GM23338 (cell line): Measurements from ENCODE around the gene CFAP77. TPM values are rescaled to one million over a fixed set of nuclear protein-coding genes. Genes with fewer than 3 reads are reported as not detected.

Source experiments
- ATAC-seq: fragments of 200-7000 bp; cut with Tn5 transposase; 3 replicates; pipeline ENCODE4 v1.9.1; 2020
- DNase-seq: peaks from one replicate; pipeline ENCODE4 v3.0.0-alpha.2; 2015; ENCODE audit warnings: low spot score
- H2AFZ ChIP-seq: fragments of 200-600 bp; sonication (generic); 2 replicates; pipeline ENCODE4 v1.8.0; 2016; ENCODE audit warnings: antibody characterized with exemption, mild to moderate bottlenecking, moderate library complexity
- H3F3A ChIP-seq: fragments of 200-600 bp; sonication (generic); replicated peaks from 2 replicates; pipeline ENCODE4 v1.8.0; 2017; ENCODE audit warnings: antibody characterized with exemption, mixed run types, low read depth
- H3K27ac ChIP-seq: fragments of 200-600 bp; sonication (generic); 2 replicates; pipeline ENCODE4 v1.6.1; 2016; ENCODE audit warnings: low read depth
- H3K27me3 ChIP-seq: fragments of 200-600 bp; sonication (generic); 2 replicates; pipeline ENCODE4 v1.8.0; 2016; ENCODE audit warnings: mild to moderate bottlenecking, mixed run types, moderate library complexity; ENCODE audit not compliant: insufficient read depth
- H3K36me3 ChIP-seq: fragments of 200-600 bp; sonication (generic); 2 replicates; pipeline ENCODE4 v1.8.0; 2016; ENCODE audit warnings: mild to moderate bottlenecking; ENCODE audit not compliant: insufficient read depth
- H3K4me1 ChIP-seq: fragments of 200-600 bp; sonication (generic); 2 replicates; pipeline ENCODE4 v1.8.0; 2016; ENCODE audit warnings: mild to moderate bottlenecking, moderate library complexity; ENCODE audit not compliant: insufficient read depth
- H3K4me2 ChIP-seq: fragments of 200-600 bp; sonication (generic); 2 replicates; pipeline ENCODE4 v1.7.1; 2017; ENCODE audit warnings: mixed run types
- H3K4me3 ChIP-seq: fragments of 200-600 bp; sonication (generic); 2 replicates; pipeline ENCODE4 v1.6.1; 2016; ENCODE audit warnings: mixed run types
- H3K79me2 ChIP-seq: fragments of 200-600 bp; sonication (generic); replicated peaks from 2 replicates; pipeline ENCODE4 v1.8.0; 2017; ENCODE audit warnings: mild to moderate bottlenecking; ENCODE audit not compliant: insufficient read depth
- H3K9me2 ChIP-seq: fragments of 200-600 bp; sonication (generic); 2 replicates; pipeline ENCODE4 v1.8.0; 2017; ENCODE audit not compliant: insufficient read depth
- H4K20me1 ChIP-seq: fragments of 200-600 bp; sonication (generic); replicated peaks from 2 replicates; pipeline ENCODE4 v1.8.0; 2017; ENCODE audit warnings: mild to moderate bottlenecking; ENCODE audit not compliant: insufficient read depth
- H3K27ac Mint-ChIP-seq: 2 replicates; pipeline ENCODE4 v1.8.0; 2020; ENCODE audit warnings: inconsistent platforms, mild to moderate bottlenecking, moderate library complexity, mixed read lengths
- H3K27me3 Mint-ChIP-seq: 3 replicates; pipeline ENCODE4 v1.8.0; 2022; ENCODE audit warnings: low read depth, mild to moderate bottlenecking, moderate library complexity, mixed read lengths, inconsistent platforms; ENCODE audit not compliant: insufficient read depth, poor library complexity
- H3K36me3 Mint-ChIP-seq: 3 replicates; pipeline ENCODE4 v1.8.0; 2021; ENCODE audit warnings: low read depth, mild to moderate bottlenecking, inconsistent platforms, moderate library complexity, mixed read lengths
- H3K4me1 Mint-ChIP-seq: 3 replicates; pipeline ENCODE4 v1.8.0; 2020; ENCODE audit warnings: mild to moderate bottlenecking, inconsistent platforms, mixed read lengths
- H3K4me3 Mint-ChIP-seq: 3 replicates; pipeline ENCODE4 v1.8.0; 2021; ENCODE audit warnings: moderate library complexity, mild to moderate bottlenecking, inconsistent platforms, mixed read lengths
- H3K9me3 Mint-ChIP-seq: 3 replicates; pipeline ENCODE4 v1.8.0; 2020; ENCODE audit warnings: moderate library complexity, mild to moderate bottlenecking, inconsistent platforms, mixed read lengths
- CREB1 ChIP-seq: fragments of 250-450 bp; sonication (Bioruptor Pico); IDR thresholded peaks from 2 replicates; pipeline ENCODE4 v1.5.0; 2020; ENCODE audit warnings: low read depth, mild to moderate bottlenecking, moderate library complexity
- EZH2 ChIP-seq: fragments of 200-600 bp; sonication (generic); IDR thresholded peaks from one replicate; pipeline ENCODE4 v1.8.0; 2017; ENCODE audit warnings: antibody characterized with exemption, mild to moderate bottlenecking, low read depth; ENCODE audit not compliant: unreplicated experiment
- EZH2phosphoT487 ChIP-seq: fragments of 200-600 bp; sonication (generic); IDR thresholded peaks from one replicate; pipeline ENCODE4 v1.8.1; 2018; ENCODE audit warnings: antibody characterized with exemption; ENCODE audit not compliant: unreplicated experiment
- JUNB ChIP-seq: IDR thresholded peaks from one replicate; pipeline ENCODE4 v1.6.1; 2016; ENCODE audit warnings: antibody characterized with exemption; ENCODE audit not compliant: unreplicated experiment
- NANOG ChIP-seq: IDR thresholded peaks from 2 replicates; pipeline ENCODE4 v1.6.1; 2016; ENCODE audit warnings: antibody characterized with exemption, borderline replicate concordance
- POLR2AphosphoS5 ChIP-seq: IDR thresholded peaks from 2 replicates; pipeline ENCODE4 v1.6.1; 2016; ENCODE audit warnings: antibody characterized with exemption, low read depth
- STAT1 ChIP-seq: IDR thresholded peaks from one replicate; pipeline ENCODE4 v1.6.1; 2016; ENCODE audit warnings: antibody characterized with exemption; ENCODE audit not compliant: unreplicated experiment
- ZNF114 ChIP-seq: fragments of 250-450 bp; sonication (Bioruptor Pico); IDR thresholded peaks from 2 replicates; pipeline ENCODE4 v1.5.0; 2020; ENCODE audit warnings: mild to moderate bottlenecking, moderate library complexity
- ZNF331 ChIP-seq: fragments of 250-450 bp; sonication (Bioruptor Pico); IDR thresholded peaks from 2 replicates; pipeline ENCODE4 v1.5.0; 2020; ENCODE audit warnings: low read depth, mild to moderate bottlenecking, moderate library complexity
- polyA plus RNA-seq: library from polyadenylated mRNA; unstranded; fragments of >200 nt; fragmentation: Nextera tagmentation; extraction: Ambion mirVana; gene quantifications from 2 replicates; pipeline ENCODE4 v1.2.1, GENCODE V29; 2016
- total RNA-seq: library from RNA; depleted of rRNA; stranded (reverse); fragments of >200 nt; shearing (Covaris generic); gene quantifications from 2 replicates; pipeline ENCODE4 v1.2.3, GENCODE V29; 2014
- TF ChIP-seq, protein P1 (sequence below): IDR thresholded peaks from 2 replicates; pipeline ENCODE4 v1.6.1; 2016; ENCODE audit warnings: antibody characterized with exemption
- TF ChIP-seq, protein P2 (sequence below), 2 experiments: fragments of 200-600 bp in 1 of 2; sonication (generic) in 1 of 2; conservative IDR thresholded peaks; 2 replicates each; pipeline versions ENCODE4 v1.5.1 to v1.6.1; 2016 to 2017; ENCODE audit warnings: antibody characterized with exemption in 2 of 2, low read depth in 2 of 2, mild to moderate bottlenecking in 2 of 2, moderate library complexity in 1 of 2
- TF ChIP-seq, protein P3 (sequence below): fragments of 250-450 bp; sonication (Bioruptor Pico); IDR thresholded peaks from 2 replicates; pipeline ENCODE4 v1.5.0; 2020; ENCODE audit warnings: mild to moderate bottlenecking, moderate library complexity
- TF ChIP-seq, protein P4 (sequence below): IDR thresholded peaks from one replicate; pipeline ENCODE4 v1.6.1; 2018; ENCODE audit warnings: antibody characterized with exemption; ENCODE audit not compliant: unreplicated experiment

Gene CFAP77
- total and polyA plus RNA-seq, 2 experiments from 2014 or later = 0.97 to 1.3 TPM

DNA sequence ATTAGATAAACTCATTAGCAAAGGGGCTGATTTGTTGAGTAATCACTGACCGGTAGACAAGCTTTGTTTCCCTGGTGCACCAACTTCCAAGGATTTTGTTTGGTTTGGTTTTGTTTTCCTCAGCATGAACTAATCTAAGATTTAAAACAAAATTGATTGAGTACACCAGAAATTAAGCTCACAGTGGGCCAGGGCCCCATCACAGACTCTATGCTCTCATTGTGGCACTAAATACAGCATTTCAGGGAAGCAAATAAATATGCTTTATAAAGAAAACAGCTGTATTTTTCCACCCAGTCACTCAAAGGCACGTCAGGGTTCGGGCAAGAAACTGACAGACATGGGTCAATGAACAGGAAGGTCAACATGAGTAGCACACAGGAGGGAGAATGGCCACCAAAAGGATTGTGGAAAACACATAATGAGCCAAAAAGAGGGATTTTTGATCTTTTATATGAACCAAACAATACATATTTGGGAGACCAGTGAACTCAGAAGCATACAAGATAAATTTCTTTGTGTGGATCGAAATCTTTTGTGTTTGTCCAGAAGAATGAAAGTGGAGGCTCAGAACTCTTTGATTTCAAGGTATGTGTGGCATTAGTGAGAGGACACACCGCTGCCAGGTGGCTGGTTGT, 8.8 kb downstream of the CFAP77 start:
- no peaks in the 10 kb centered on the region for H3K79me2 ChIP-seq
- no peaks in the 10 kb centered on the region for H3K36me3 ChIP-seq
- no peak overlapping the region for H3K27ac ChIP-seq
- Mint-ChIP-seq H3K4me1 (peaks cover 22% of the 10 kb centered on the region), H3K36me3 (no peaks in the 10 kb centered on the region), H3K27ac (no peak overlapping the region), H3K4me3 (no peak overlapping the region), H3K9me3 (no peaks in the 10 kb centered on the region), H3K27me3 (peaks cover 14% of the 10 kb centered on the region)
- TF ChIP-seq NANOG = no peak
- no peak for TF ChIP-seq POLR2AphosphoS5
- TF ChIP-seq, protein P1, sequence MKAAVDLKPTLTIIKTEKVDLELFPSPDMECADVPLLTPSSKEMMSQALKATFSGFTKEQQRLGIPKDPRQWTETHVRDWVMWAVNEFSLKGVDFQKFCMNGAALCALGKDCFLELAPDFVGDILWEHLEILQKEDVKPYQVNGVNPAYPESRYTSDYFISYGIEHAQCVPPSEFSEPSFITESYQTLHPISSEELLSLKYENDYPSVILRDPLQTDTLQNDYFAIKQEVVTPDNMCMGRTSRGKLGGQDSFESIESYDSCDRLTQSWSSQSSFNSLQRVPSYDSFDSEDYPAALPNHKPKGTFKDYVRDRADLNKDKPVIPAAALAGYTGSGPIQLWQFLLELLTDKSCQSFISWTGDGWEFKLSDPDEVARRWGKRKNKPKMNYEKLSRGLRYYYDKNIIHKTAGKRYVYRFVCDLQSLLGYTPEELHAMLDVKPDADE = no peak
- no peak for TF ChIP-seq EZH2phosphoT487
- no peak for TF ChIP-seq EZH2
- TF ChIP-seq CREB1 = no peak
- no peak for TF ChIP-seq ZNF331 (CRISPR knock-in tag)
- TF ChIP-seq, protein P2, sequence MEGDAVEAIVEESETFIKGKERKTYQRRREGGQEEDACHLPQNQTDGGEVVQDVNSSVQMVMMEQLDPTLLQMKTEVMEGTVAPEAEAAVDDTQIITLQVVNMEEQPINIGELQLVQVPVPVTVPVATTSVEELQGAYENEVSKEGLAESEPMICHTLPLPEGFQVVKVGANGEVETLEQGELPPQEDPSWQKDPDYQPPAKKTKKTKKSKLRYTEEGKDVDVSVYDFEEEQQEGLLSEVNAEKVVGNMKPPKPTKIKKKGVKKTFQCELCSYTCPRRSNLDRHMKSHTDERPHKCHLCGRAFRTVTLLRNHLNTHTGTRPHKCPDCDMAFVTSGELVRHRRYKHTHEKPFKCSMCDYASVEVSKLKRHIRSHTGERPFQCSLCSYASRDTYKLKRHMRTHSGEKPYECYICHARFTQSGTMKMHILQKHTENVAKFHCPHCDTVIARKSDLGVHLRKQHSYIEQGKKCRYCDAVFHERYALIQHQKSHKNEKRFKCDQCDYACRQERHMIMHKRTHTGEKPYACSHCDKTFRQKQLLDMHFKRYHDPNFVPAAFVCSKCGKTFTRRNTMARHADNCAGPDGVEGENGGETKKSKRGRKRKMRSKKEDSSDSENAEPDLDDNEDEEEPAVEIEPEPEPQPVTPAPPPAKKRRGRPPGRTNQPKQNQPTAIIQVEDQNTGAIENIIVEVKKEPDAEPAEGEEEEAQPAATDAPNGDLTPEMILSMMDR (conservative IDR thresholded peaks at IDR 0.05; ENCODE audit: low read depth in 2 of 2) = no peak
- no peak for TF ChIP-seq STAT1
- TF ChIP-seq, protein P3, sequence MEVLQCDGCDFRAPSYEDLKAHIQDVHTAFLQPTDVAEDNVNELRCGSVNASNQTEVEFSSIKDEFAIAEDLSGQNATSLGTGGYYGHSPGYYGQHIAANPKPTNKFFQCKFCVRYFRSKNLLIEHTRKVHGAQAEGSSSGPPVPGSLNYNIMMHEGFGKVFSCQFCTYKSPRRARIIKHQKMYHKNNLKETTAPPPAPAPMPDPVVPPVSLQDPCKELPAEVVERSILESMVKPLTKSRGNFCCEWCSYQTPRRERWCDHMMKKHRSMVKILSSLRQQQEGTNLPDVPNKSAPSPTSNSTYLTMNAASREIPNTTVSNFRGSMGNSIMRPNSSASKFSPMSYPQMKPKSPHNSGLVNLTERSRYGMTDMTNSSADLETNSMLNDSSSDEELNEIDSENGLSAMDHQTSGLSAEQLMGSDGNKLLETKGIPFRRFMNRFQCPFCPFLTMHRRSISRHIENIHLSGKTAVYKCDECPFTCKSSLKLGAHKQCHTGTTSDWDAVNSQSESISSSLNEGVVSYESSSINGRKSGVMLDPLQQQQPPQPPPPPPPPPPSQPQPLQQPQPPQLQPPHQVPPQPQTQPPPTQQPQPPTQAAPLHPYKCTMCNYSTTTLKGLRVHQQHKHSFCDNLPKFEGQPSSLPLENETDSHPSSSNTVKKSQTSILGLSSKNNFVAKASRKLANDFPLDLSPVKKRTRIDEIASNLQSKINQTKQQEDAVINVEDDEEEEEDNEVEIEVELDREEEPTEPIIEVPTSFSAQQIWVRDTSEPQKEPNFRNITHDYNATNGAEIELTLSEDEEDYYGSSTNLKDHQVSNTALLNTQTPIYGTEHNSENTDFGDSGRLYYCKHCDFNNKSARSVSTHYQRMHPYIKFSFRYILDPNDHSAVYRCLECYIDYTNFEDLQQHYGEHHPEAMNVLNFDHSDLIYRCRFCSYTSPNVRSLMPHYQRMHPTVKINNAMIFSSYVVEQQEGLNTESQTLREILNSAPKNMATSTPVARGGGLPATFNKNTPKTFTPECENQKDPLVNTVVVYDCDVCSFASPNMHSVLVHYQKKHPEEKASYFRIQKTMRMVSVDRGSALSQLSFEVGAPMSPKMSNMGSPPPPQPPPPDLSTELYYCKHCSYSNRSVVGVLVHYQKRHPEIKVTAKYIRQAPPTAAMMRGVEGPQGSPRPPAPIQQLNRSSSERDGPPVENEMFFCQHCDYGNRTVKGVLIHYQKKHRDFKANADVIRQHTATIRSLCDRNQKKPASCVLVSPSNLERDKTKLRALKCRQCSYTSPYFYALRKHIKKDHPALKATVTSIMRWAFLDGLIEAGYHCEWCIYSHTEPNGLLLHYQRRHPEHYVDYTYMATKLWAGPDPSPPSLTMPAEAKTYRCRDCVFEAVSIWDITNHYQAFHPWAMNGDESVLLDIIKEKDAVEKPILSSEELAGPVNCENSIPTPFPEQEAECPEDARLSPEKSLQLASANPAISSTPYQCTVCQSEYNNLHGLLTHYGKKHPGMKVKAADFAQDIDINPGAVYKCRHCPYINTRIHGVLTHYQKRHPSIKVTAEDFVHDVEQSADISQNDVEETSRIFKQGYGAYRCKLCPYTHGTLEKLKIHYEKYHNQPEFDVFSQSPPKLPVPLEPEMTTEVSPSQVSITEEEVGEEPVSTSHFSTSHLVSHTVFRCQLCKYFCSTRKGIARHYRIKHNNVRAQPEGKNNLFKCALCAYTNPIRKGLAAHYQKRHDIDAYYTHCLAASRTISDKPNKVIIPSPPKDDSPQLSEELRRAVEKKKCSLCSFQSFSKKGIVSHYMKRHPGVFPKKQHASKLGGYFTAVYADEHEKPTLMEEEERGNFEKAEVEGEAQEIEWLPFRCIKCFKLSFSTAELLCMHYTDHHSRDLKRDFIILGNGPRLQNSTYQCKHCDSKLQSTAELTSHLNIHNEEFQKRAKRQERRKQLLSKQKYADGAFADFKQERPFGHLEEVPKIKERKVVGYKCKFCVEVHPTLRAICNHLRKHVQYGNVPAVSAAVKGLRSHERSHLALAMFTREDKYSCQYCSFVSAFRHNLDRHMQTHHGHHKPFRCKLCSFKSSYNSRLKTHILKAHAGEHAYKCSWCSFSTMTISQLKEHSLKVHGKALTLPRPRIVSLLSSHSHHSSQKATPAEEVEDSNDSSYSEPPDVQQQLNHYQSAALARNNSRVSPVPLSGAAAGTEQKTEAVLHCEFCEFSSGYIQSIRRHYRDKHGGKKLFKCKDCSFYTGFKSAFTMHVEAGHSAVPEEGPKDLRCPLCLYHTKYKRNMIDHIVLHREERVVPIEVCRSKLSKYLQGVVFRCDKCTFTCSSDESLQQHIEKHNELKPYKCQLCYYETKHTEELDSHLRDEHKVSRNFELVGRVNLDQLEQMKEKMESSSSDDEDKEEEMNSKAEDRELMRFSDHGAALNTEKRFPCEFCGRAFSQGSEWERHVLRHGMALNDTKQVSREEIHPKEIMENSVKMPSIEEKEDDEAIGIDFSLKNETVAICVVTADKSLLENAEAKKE = no peak
- TF ChIP-seq, protein P4, sequence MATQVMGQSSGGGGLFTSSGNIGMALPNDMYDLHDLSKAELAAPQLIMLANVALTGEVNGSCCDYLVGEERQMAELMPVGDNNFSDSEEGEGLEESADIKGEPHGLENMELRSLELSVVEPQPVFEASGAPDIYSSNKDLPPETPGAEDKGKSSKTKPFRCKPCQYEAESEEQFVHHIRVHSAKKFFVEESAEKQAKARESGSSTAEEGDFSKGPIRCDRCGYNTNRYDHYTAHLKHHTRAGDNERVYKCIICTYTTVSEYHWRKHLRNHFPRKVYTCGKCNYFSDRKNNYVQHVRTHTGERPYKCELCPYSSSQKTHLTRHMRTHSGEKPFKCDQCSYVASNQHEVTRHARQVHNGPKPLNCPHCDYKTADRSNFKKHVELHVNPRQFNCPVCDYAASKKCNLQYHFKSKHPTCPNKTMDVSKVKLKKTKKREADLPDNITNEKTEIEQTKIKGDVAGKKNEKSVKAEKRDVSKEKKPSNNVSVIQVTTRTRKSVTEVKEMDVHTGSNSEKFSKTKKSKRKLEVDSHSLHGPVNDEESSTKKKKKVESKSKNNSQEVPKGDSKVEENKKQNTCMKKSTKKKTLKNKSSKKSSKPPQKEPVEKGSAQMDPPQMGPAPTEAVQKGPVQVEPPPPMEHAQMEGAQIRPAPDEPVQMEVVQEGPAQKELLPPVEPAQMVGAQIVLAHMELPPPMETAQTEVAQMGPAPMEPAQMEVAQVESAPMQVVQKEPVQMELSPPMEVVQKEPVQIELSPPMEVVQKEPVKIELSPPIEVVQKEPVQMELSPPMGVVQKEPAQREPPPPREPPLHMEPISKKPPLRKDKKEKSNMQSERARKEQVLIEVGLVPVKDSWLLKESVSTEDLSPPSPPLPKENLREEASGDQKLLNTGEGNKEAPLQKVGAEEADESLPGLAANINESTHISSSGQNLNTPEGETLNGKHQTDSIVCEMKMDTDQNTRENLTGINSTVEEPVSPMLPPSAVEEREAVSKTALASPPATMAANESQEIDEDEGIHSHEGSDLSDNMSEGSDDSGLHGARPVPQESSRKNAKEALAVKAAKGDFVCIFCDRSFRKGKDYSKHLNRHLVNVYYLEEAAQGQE = no peak
- TF ChIP-seq JUNB = no peak
- no peak for TF ChIP-seq ZNF114 (CRISPR knock-in tag)
- no peaks in the 10 kb centered on the region for H3K27me3 ChIP-seq
- H3K9me2 ChIP-seq = no peaks in the 10 kb centered on the region
- no peaks in the 10 kb centered on the region for H3F3A ChIP-seq
- H2AFZ ChIP-seq = no peak overlapping the region
- DNase-seq = no peak
- H3K4me3 ChIP-seq = no peak overlapping the region
- no peak for ATAC-seq
- no peak overlapping the region for H3K4me2 ChIP-seq
- H4K20me1 ChIP-seq = no peaks in the 10 kb centered on the region
- peaks cover 12% of the 10 kb centered on the region for H3K4me1 ChIP-seq
